CD4-positive, alpha-beta T cell (primary cell): ENCODE data around the gene CIB4. TPM values are rescaled to one million over a fixed set of nuclear protein-coding genes. Genes with fewer than 3 reads are reported as not detected.
A peak's percentile ranks its signal among the peaks of the same experiment; 100 is the strongest.

Experiments
- ATAC-seq: fragments of 200-7000 bp; cut with Tn5 transposase; one replicate; pipeline ENCODE4 v1.10.0; 2022; ENCODE audit warnings: mild to moderate bottlenecking; ENCODE audit not compliant: poor library complexity
- CTCF ChIA-PET: fragments of 350-600 bp; sonication (Branson Sonifier 250); formaldehyde crosslinking; loops from one replicate; lab custom pipeline; 2021; ENCODE audit warnings: antibody characterized with exemption, inconsistent platforms; lab: Charles Lee
- POLR2A ChIA-PET: fragments of 350-600 bp; sonication (Branson Sonifier 250); formaldehyde crosslinking; loops from one replicate; lab custom pipeline; 2021; ENCODE audit warnings: antibody characterized with exemption, inconsistent platforms; lab: Charles Lee
- DNase-seq, 14 experiments: peaks; one replicate each; pipeline ENCODE4 v3.0.0-alpha.2; 2013 to 2020; ENCODE audit warnings: mixed read lengths in 2 of 14
- H3K27ac ChIP-seq, 2 donors: one replicate each; pipeline versions ENCODE4 v1.5.1 to v1.7.0; 2013; ENCODE audit warnings: low read length in 2 of 2, low read depth in 1 of 2, mild to moderate bottlenecking in 1 of 2
- H3K27me3 ChIP-seq, 2 experiments: 1 replicate in 1 of 2; 2 replicates in 1 of 2; pipeline versions ENCODE4 v1.6.1 to v1.7.0; 2013; ENCODE audit warnings: low read length in 2 of 2, control low read depth in 1 of 2, mild to moderate bottlenecking in 1 of 2, moderate library complexity in 1 of 2; ENCODE audit not compliant: insufficient read depth in 2 of 2, control insufficient read depth in 1 of 2
- H3K36me3 ChIP-seq: one replicate; pipeline ENCODE4 v1.6.1; 2013; ENCODE audit warnings: low read length, control low read depth; ENCODE audit not compliant: insufficient read depth
- H3K4me1 ChIP-seq: one replicate; pipeline ENCODE4 v1.6.1; 2013; ENCODE audit warnings: low read length, control low read depth; ENCODE audit not compliant: insufficient read depth
- H3K4me3 ChIP-seq: one replicate; pipeline ENCODE4 v1.5.1; 2013; ENCODE audit warnings: mild to moderate bottlenecking, low read length, moderate library complexity
- H3K9me3 ChIP-seq, 2 experiments: 1 replicate in 1 of 2; 2 replicates in 1 of 2; pipeline versions ENCODE4 v1.6.1 to v1.7.0; 2013; ENCODE audit warnings: low read length in 2 of 2, mild to moderate bottlenecking in 2 of 2, control low read depth in 1 of 2, moderate library complexity in 1 of 2; ENCODE audit not compliant: control insufficient read depth in 1 of 2, insufficient read depth in 1 of 2
- H3K27ac Mint-ChIP-seq: one replicate; pipeline ENCODE4 v1.8.0; 2020; ENCODE audit warnings: mixed read lengths
- H3K27me3 Mint-ChIP-seq: one replicate; pipeline ENCODE4 v1.8.0; 2021; ENCODE audit warnings: mixed read lengths
- H3K36me3 Mint-ChIP-seq: one replicate; pipeline ENCODE4 v1.8.0; 2021; ENCODE audit warnings: low read depth, mixed read lengths
- H3K4me1 Mint-ChIP-seq: one replicate; pipeline ENCODE4 v1.8.0; 2021; ENCODE audit warnings: low read depth, mixed read lengths
- H3K4me3 Mint-ChIP-seq: one replicate; pipeline ENCODE4 v1.8.0; 2020; ENCODE audit warnings: mild to moderate bottlenecking, mixed read lengths
- H3K9me3 Mint-ChIP-seq: one replicate; pipeline ENCODE4 v1.8.0; 2020; ENCODE audit warnings: mixed read lengths
- intact Hi-C, 2 experiments: fragments of 100-400 bp; cut with DNase I in 1 of 2; cut with micrococcal nuclease in 1 of 2; formaldehyde crosslinking; loops; one replicate each; pipeline versions ENCODE4 v1.15.1 to v1.9.0; 2023 to 2025; cut with DNase I, micrococcal nuclease
- total RNA-seq, 174 experiments: library from RNA in 2 of 174; stranded (reverse) in 2 of 174; gene quantifications; one replicate each; pipeline ENCODE4 v1.2.3 and lab custom pipeline; 2021 to 2026
- TF ChIP-seq, protein P1 (sequence below): fragments of 200-600 bp; IDR thresholded peaks from one replicate; pipeline ENCODE4 v1.8.0; 2022; ENCODE audit warnings: antibody characterized with exemption, mild to moderate bottlenecking

The CIB4 gene
- total RNA-seq, 2 experiments from 2014 or later = not detected

DNA sequence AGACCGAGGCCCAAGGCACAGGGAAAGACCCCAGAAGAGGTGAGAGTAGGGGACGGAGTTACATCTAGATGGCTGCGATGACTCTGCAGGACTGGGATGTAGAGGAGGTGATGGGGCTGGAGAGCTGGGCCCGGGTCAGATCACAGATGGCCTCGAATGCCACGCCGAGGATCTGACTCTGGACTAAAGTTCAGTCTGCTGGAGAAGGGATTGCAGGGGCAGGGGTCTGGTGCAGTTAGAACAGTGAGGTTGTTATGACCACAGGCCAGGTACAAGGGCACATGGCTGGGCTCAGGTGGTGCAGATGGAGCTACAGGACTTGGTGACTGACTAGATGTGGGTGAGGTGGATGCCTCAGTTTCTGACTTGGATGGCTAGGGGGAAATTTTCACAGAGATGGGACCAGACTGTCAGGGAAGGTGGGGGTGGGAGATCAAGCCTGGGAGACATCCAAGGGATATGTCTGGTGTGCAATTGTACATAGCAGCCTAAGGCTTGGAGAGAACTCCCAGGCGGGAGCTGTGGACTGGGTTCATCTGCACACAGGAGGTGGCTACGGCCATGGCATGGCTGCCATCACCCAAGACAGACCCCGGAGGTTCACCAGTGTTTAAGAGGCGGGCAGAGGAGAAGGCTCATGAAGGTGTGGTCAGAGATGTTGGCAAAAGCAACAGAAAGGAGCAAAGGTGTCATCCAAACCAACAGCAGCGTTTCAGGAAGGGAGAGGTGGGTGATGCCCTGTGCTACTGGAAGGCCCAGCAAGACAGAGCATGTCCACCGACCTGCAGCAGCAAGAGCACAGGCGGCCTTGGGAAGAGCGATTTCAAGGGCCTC is 66.9 kb downstream of the CIB4 start:
- Mint-ChIP-seq H3K27ac (no peak overlapping the region), H3K4me3 (no peak overlapping the region), H3K4me1 (no peaks in the 10 kb centered on the region), H3K27me3 (peaks cover 24% of the 10 kb centered on the region), H3K9me3 (no peaks in the 10 kb centered on the region), H3K36me3 (no peaks in the 10 kb centered on the region)
- TF ChIP-seq, protein P1, sequence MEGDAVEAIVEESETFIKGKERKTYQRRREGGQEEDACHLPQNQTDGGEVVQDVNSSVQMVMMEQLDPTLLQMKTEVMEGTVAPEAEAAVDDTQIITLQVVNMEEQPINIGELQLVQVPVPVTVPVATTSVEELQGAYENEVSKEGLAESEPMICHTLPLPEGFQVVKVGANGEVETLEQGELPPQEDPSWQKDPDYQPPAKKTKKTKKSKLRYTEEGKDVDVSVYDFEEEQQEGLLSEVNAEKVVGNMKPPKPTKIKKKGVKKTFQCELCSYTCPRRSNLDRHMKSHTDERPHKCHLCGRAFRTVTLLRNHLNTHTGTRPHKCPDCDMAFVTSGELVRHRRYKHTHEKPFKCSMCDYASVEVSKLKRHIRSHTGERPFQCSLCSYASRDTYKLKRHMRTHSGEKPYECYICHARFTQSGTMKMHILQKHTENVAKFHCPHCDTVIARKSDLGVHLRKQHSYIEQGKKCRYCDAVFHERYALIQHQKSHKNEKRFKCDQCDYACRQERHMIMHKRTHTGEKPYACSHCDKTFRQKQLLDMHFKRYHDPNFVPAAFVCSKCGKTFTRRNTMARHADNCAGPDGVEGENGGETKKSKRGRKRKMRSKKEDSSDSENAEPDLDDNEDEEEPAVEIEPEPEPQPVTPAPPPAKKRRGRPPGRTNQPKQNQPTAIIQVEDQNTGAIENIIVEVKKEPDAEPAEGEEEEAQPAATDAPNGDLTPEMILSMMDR = no peak
- CTCF ChIA-PET = no interaction called here
- H3K27me3 ChIP-seq = peaks cover 9 to 10% of the 10 kb centered on the region in 2 experiments
- ATAC-seq (no peak), DNase-seq (no peak)
- POLR2A ChIA-PET = no interaction called here
- peaks cover 4% of the 10 kb centered on the region for H3K4me1 ChIP-seq
- intact Hi-C loops = loop anchor here in 1 of 2 experiments (10.0 kb wide), 2 partner anchors 339 to 489 kb away; no protein-coding TSS in a partner anchor
- H3K27ac ChIP-seq = no peak overlapping the region
- no peaks in the 10 kb centered on the region for H3K9me3 ChIP-seq
- no peak overlapping the region for H3K4me3 ChIP-seq
- H3K36me3 ChIP-seq = no peaks in the 10 kb centered on the region

DNA sequence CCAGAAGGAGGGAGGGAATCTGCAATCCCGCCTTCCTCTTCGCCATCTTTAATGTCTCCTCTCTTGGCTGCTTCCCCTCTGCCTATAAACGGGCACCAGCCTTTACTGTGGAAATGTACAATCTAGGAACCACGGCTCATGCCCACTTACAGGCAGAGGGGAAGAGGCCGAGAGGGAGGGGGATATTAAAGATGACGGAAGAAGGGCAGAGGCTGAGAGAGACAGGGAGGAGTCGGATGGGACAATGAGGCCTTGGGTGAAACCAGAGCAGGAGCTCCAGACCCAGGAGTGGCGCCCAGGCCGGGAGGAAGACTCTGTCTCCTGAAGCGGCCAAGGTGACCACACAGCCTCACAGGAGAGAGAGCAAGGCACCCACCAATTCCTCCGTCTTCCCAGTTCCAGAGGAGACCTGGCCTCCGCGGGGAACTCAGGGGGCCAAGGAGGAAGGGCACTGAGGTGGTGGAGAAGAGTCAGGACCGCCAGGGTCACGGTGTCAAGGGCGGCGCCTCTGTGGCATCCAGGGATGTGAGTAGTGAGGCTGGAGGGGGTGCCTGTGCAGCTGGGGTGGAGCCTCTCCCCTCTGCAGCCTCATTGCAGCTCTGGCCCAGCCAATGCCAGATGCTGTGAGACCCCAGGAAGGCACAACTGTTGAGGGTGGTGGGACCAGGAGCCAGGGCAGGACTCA is 67.8 kb downstream of the CIB4 start:
- H3K27ac Mint-ChIP-seq = no peak overlapping the region
- intact Hi-C loops = loop anchor here in 1 of 2 experiments (10.0 kb wide), 2 partner anchors 339 to 489 kb away; no protein-coding TSS in a partner anchor

GRCh38 chr2:26572591-26572990 is 68.6 kb downstream of the CIB4 start:
- H3K27ac ChIP-seq = no peak overlapping the region
- no peaks in the 10 kb centered on the region for H3K9me3 Mint-ChIP-seq
- no peaks in the 10 kb centered on the region for H3K36me3 Mint-ChIP-seq
- H3K27ac Mint-ChIP-seq = no peak overlapping the region
- H3K27me3 ChIP-seq = peaks cover 2 to 3% of the 10 kb centered on the region in 2 experiments
- peaks cover 2% of the 10 kb centered on the region for H3K4me1 ChIP-seq
- DNase-seq = peak in 1 of 14 experiments; percentile 23
- intact Hi-C loops = loop anchor here in 1 of 2 experiments (10.0 kb wide), 2 partner anchors 338 to 488 kb away; no protein-coding TSS in a partner anchor
- H3K4me3 Mint-ChIP-seq = no peak overlapping the region
- ChIA-PET CTCF (no interaction called here), POLR2A (no interaction called here)
- H3K4me1 Mint-ChIP-seq = no peaks in the 10 kb centered on the region
- TF ChIP-seq, protein P1 = no peak
- ATAC-seq = no peak
- H3K4me3 ChIP-seq = no peak overlapping the region
- peaks cover 27% of the 10 kb centered on the region for H3K27me3 Mint-ChIP-seq
- no peaks in the 10 kb centered on the region for H3K9me3 ChIP-seq
- H3K36me3 ChIP-seq = no peaks in the 10 kb centered on the region

More for the DNA sequence above, 67.8 kb downstream of the CIB4 start:
- no peaks in the 10 kb centered on the region for H3K36me3 ChIP-seq
- no peak overlapping the region for H3K4me3 ChIP-seq
- H3K9me3 ChIP-seq = no peaks in the 10 kb centered on the region
- H3K4me1 ChIP-seq = peaks cover 4% of the 10 kb centered on the region
- ATAC-seq (no peak), DNase-seq (no peak)
- ChIA-PET POLR2A (no interaction called here), CTCF (no interaction called here)
- no peaks in the 10 kb centered on the region for H3K9me3 Mint-ChIP-seq
- TF ChIP-seq, protein P1 = no peak
- peaks cover 2 to 4% of the 10 kb centered on the region in 2 experiments for H3K27me3 ChIP-seq
- peaks cover 25% of the 10 kb centered on the region for H3K27me3 Mint-ChIP-seq
- H3K4me1 Mint-ChIP-seq = no peaks in the 10 kb centered on the region
- no peak overlapping the region for H3K27ac ChIP-seq
- no peak overlapping the region for H3K4me3 Mint-ChIP-seq
- no peaks in the 10 kb centered on the region for H3K36me3 Mint-ChIP-seq
